ENCODE data around the gene ZNRF3. TPM values are rescaled to one million over a fixed set of nuclear protein-coding genes. Genes with fewer than 3 reads are reported as not detected.
A peak's percentile ranks its signal among the peaks of the same experiment; 100 is the strongest.

ZNRF3 gene
- total and polyA plus RNA-seq, 2 donors (not counting 1 experiment from before 2014, with no cell fraction given): 0.21 to 0.71 TPM

DNA sequence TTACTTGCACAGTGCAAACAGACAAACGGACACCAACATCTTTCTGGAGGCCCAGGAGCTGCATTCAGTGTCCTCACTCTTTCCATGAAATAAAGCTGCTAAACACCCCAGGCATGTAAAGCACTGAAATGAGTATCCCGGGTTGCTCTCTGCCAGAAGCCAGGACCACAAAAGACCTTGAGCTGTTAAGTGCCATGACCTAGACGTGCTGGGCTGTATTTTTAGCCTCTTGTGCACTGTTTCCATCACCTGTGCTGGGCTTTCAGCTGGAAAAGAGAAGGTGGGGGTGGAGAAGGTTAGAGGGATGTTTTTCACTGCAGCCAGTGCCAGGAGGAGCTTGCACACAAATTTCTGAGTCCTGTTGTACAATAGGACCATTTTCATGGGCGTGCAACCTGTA lies 186.1 kb downstream of the ZNRF3 start:
- Histone ChIP-seq H3K9me3 (ENCODE audit: control extremely low read depth in 1 of 3, control insufficient read depth in 2 of 3, insufficient read depth in 1 of 3, low read length in 2 of 3) (peaks cover 0 to 18% (median 0%) of the 10 kb centered on the region in 3 donors), H4K20me1 (ENCODE audit: control insufficient read depth, insufficient read depth, low read length, poor library complexity, severe bottlenecking) (no peaks in the 10 kb centered on the region), H3K4me1 (ENCODE audit: control insufficient read depth in 2 of 2, insufficient read depth in 2 of 2, low read length in 2 of 2) (peaks cover 27 to 33% of the 10 kb centered on the region in 2 donors), H3K4me2 (replicated peaks; ENCODE audit: low read depth, low read length, poor library complexity, severe bottlenecking) (no peak overlapping the region), H3K27me3 (replicated peaks in 1 of 4; ENCODE audit: control extremely low read depth in 1 of 4, control insufficient read depth in 3 of 4, insufficient read depth in 4 of 4, low read length in 3 of 4) (peaks cover 0 to 51% (median 24%) of the 10 kb centered on the region in 4 experiments), H3K4me3 (ENCODE audit: control extremely low read depth in 1 of 5, extremely low read depth in 1 of 5, insufficient read depth in 1 of 5, low read depth in 2 of 5, low read length in 4 of 5) (no peak overlapping the region), H3K79me2 (ENCODE audit: control insufficient read depth, insufficient read depth, low read length) (no peaks in the 10 kb centered on the region), H3K9ac (ENCODE audit: low read length) (no peak overlapping the region), H3K36me3 (replicated peaks in 1 of 2; ENCODE audit: control extremely low read depth in 1 of 2, control insufficient read depth in 1 of 2, extremely low read depth in 1 of 2, insufficient read depth in 2 of 2, low read length in 1 of 2) (no peaks in the 10 kb centered on the region), H2AFZ (ENCODE audit: insufficient read depth, low read depth, low read length, poor library complexity, severe bottlenecking) (no peak overlapping the region), H3K27ac (ENCODE audit: low read length in 2 of 2) (no peak overlapping the region)
- DNase-seq (no peak), ATAC-seq (ENCODE audit: low read depth) (no peak)
- Mint-ChIP-seq H3K9me3 (ENCODE audit: insufficient read depth) (no peaks in the 10 kb centered on the region), H3K4me3 (no peak overlapping the region), H3K27ac (no peak overlapping the region), H3K4me1 (peaks cover 33% of the 10 kb centered on the region), H3K27me3 (peaks cover 42% of the 10 kb centered on the region)
- ChIA-PET CTCF (no interaction called here), POLR2A (no interaction called here)
- TF ChIP-seq, protein P1, sequence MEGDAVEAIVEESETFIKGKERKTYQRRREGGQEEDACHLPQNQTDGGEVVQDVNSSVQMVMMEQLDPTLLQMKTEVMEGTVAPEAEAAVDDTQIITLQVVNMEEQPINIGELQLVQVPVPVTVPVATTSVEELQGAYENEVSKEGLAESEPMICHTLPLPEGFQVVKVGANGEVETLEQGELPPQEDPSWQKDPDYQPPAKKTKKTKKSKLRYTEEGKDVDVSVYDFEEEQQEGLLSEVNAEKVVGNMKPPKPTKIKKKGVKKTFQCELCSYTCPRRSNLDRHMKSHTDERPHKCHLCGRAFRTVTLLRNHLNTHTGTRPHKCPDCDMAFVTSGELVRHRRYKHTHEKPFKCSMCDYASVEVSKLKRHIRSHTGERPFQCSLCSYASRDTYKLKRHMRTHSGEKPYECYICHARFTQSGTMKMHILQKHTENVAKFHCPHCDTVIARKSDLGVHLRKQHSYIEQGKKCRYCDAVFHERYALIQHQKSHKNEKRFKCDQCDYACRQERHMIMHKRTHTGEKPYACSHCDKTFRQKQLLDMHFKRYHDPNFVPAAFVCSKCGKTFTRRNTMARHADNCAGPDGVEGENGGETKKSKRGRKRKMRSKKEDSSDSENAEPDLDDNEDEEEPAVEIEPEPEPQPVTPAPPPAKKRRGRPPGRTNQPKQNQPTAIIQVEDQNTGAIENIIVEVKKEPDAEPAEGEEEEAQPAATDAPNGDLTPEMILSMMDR (IDR thresholded peaks at IDR 0.05): no peak
- TF ChIP-seq EZH2 (IDR thresholded peaks at IDR 0.05; ENCODE audit: borderline replicate concordance, insufficient read depth, low read depth, low read length, poor library complexity, severe bottlenecking): no peak
- intact Hi-C loops (cut with micrococcal nuclease): no loop called here
- WGBS (ENCODE audit: insufficient coverage): 76% methylated on average over 3 of the region's 4 CpGs

DNA sequence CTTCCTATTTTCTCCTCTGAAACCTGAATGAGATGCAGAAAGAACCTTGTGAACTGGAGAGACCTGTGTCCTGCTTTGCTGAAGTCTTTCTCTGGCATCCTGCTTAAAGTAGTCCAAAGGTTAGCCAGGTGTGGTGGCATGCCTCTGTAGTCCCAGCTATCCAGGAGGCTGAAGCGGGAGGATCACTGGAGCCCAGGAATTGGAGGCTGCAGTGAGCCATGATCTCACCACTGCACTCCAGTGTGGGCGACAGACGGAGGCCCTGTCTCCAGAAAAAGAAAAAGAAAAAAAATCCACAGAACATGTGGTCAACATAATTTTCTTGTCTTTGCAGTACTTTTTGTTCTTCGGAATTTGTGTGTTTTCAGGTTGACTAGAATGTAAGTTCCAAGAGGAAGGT lies 187.1 kb downstream of the ZNRF3 start:
- no peaks in the 10 kb centered on the region for H3K79me2 ChIP-seq (ENCODE audit: control insufficient read depth, insufficient read depth, low read length)
- no peaks in the 10 kb centered on the region for H4K20me1 ChIP-seq (ENCODE audit: control insufficient read depth, insufficient read depth, low read length, poor library complexity, severe bottlenecking)
- 92% methylated on average over 4 of the region's 4 CpGs for WGBS (ENCODE audit: insufficient coverage)
- no peaks in the 10 kb centered on the region for H3K9me3 Mint-ChIP-seq (ENCODE audit: insufficient read depth)
- peaks cover 27 to 33% of the 10 kb centered on the region in 2 donors for H3K4me1 ChIP-seq (ENCODE audit: control insufficient read depth in 2 of 2, insufficient read depth in 2 of 2, low read length in 2 of 2)
- H3K4me1 Mint-ChIP-seq: peaks cover 31% of the 10 kb centered on the region
- no peak overlapping the region for H3K4me2 ChIP-seq (replicated peaks; ENCODE audit: low read depth, low read length, poor library complexity, severe bottlenecking)
- H3K4me3 Mint-ChIP-seq: peak overlapping the region; percentile 83
- ChIA-PET POLR2A (no interaction called here), CTCF (no interaction called here)
- intact Hi-C loops (cut with micrococcal nuclease): loop anchor here (10.0 kb wide), 1 partner anchor 314 kb away; the partner anchor contains the start of gene AP1B1
- no peak overlapping the region for H3K4me3 ChIP-seq (ENCODE audit: control extremely low read depth in 1 of 5, extremely low read depth in 1 of 5, insufficient read depth in 1 of 5, low read depth in 2 of 5, low read length in 4 of 5)
- no peaks in the 10 kb centered on the region for H3K36me3 ChIP-seq (replicated peaks in 1 of 2; ENCODE audit: control extremely low read depth in 1 of 2, control insufficient read depth in 1 of 2, extremely low read depth in 1 of 2, insufficient read depth in 2 of 2, low read length in 1 of 2)
- H3K27me3 ChIP-seq (replicated peaks in 1 of 4; ENCODE audit: control extremely low read depth in 1 of 4, control insufficient read depth in 3 of 4, insufficient read depth in 4 of 4, low read length in 3 of 4): peaks cover 0 to 60% (median 32%) of the 10 kb centered on the region in 4 experiments
- TF ChIP-seq, protein P1 (IDR thresholded peaks at IDR 0.05): no peak
- TF ChIP-seq EZH2 (IDR thresholded peaks at IDR 0.05; ENCODE audit: borderline replicate concordance, insufficient read depth, low read depth, low read length, poor library complexity, severe bottlenecking): no peak
- peaks cover 0 to 18% (median 0%) of the 10 kb centered on the region in 3 donors for H3K9me3 ChIP-seq (ENCODE audit: control extremely low read depth in 1 of 3, control insufficient read depth in 2 of 3, insufficient read depth in 1 of 3, low read length in 2 of 3)
- DNase-seq (no peak), ATAC-seq (ENCODE audit: low read depth) (no peak)
- H3K27ac Mint-ChIP-seq: no peak overlapping the region
- no peak overlapping the region for H3K9ac ChIP-seq (ENCODE audit: low read length)
- H3K27ac ChIP-seq (ENCODE audit: low read length in 2 of 2): no peak overlapping the region
- peaks cover 52% of the 10 kb centered on the region for H3K27me3 Mint-ChIP-seq
- no peak overlapping the region for H2AFZ ChIP-seq (ENCODE audit: insufficient read depth, low read depth, low read length, poor library complexity, severe bottlenecking)
